COLO668 (cell line): ENCODE data around the gene ACTR3C.

Experiments
- DNase-seq: peaks from one replicate; lab custom pipeline; 2025; ENCODE audit not compliant: unreplicated experiment; lab: John Stamatoyannopoulos, UW

The ACTR3C gene

GRCh38 chr7:150359622-150360362, 36.4 kb upstream of the ACTR3C start:
- DNase-seq = no peak

GRCh38 chr7:150358988-150359621, 35.8 kb upstream of the ACTR3C start:
- DNase-seq = no peak

- DNase-seq = no peak
These were observed 35.1 kb upstream of the ACTR3C start for GRCh38 chr7:150358433-150358832.

DNA sequence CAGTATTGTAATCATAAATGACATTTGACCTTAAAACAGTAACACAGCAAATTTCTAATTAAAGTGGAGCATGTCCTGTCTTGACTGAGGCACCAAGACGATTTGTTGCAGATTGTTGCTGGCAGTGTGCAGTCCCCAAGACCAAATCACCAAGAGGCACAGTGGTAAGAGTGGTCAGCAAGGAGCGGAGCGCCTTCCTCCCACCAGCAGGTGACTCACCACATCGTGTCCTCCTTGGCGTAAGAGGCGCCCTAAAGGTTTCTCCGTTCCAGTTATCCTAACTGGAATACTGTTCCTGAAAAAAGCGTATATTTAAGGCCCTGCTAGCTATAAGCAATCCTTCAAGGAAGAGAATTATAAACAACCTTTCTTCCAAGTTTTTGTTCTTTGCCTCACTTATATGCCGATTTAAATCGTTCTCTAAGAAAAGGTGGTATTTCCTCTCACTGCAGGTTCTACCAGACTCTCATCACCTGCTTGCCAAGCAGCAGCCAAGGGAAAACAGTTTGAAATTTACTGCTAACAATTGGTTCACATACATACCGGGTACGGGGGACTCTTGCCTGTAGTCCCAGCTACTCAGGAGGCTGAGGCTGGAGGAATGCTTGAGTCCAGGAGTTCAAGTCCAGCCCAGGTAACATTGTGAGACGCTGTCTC, 34.6 kb upstream of the ACTR3C start:
- no peak for DNase-seq

DNA sequence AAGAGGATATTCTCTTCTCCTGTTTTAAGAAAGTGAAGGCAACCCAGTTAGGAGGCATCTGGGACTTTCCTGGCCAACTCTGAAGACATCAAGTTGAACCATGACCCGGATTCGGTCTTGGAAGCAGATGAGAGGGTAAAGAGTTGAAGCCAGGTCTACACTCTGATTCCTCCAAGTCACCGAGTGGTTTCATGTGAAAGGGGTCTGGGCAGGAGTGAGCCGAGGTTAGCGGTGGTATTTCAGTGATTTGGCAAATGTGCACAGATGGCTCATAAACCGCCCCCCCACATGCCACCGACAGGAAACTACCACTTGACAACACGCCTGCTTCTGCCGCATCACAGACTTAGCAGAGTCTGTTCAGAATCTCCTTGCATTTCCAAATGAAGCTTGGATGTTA, 33.9 kb upstream of the ACTR3C start:
- no peak for DNase-seq

DNA sequence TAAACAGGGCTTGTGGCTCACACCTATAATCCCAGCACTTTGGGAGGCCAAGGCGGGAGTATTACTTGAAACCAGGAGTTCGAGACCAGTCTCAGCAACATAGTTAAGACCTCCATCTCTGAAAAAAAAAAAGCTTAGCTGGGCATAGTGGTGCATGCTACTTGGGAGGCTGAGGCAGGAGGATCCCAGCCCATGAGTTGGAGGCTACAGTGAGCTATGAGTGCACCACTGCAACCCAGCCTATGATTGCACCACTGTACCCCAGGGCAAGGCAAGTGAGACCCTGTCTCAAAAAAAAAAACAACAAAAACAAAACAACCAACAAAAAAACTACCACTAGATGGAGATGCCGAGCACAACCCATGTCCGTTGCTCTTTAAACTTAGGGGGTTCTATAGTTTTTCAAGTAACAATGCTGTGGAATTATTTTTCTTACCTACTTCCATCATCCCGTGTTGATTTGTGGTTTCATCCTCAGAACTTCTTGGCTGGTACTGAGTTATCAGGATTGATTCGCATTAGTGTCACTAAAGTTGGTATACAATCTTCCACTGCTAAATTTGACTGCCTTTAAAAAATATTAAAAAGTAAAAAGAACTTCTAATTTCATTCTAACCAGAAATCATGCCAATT, 33.0 kb upstream of the ACTR3C start:
- DNase-seq = no peak

GRCh38 chr7:150355666-150356059, 32.3 kb upstream of the ACTR3C start:
- DNase-seq = no peak

DNA sequence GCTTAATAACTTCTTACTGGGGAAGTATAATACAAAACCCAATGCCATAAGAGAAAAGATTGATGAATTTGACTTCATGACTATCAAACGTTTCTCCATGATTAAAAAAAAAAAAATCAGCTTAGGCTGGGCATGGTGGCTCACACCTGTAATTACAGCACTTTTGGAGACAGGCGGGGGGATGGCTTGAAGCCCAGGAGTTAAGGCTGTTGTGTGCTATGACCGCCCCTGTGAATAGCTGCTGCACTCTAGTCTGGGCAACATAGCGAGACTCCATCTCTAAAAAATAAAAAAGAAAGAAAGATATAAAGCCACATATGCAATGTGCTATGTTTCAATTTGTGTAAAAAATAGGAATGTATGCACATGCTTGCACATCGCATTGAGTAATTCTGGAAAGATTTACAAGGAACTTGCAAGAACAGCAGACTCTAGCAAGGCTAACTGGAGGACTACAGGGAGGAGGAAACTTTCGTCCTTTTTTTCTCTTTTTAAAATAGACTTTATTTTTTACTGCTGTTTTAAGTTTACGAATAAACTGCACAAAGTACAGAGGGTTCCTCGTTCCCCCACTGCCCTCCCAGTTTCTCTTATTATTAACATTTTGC, 28.3 kb upstream of the ACTR3C start:
- DNase-seq = no peak

DNA sequence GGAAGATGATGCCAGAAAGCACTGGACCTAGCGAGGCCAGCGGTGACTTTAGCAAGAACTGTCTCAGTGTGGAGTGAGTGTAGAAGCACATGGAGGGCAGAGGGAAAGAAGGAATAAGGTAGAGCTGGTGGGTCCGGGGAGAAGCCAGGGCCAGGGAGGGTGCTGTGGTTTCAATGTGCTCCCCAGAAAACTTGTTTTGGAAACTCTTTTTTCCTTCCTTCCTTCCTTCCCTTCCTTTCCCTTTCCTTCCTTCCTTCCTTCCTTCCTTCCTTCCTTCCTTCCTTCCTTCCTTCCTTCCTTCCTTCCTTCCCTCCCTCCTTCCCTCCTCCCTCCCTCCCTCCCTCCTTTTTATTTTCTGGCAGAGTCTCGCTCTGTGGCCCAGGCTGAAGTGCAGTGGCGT, 23.6 kb upstream of the ACTR3C start:
- no peak for DNase-seq

DNA sequence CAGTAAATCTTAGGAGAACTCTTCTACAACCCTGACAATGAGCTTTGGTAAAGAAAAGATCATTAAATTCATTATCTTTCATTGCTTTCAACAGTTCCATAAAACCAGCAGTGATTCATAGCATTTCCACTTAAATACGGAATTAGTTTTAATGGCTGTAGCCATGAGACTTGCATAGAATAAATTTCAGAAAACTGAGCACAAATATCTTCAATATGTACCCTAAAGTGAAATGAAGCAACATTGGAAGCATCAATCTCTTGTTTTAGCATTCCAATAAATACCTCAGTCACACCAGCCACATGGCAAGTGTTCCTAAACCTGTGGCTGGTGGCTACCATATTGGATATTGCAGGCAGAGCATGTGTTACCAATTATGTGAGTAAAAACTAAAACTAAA, 21.7 kb upstream of the ACTR3C start:
- no peak for DNase-seq

DNA sequence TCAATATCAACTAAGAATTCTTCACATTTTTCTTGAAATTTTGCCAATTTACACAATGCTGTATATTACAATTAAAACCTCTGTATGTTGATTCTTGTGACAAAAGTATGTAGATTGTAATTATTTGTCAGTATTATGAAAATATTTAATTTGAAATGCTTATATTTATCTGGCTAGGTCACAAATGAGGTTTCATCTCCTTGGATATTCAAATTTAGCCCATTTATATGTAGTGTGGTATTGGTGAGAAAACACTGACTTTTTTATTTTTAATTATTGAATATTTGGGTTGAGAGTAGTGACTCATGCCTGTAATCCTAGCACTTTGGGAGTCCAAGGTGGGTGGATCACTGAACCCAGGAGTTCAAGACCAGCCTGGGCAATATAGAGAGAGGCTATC, 21.0 kb upstream of the ACTR3C start:
- no peak for DNase-seq

- DNase-seq = no peak
These were observed 19.9 kb upstream of the ACTR3C start for GRCh38 chr7:150343225-150343624.

DNA sequence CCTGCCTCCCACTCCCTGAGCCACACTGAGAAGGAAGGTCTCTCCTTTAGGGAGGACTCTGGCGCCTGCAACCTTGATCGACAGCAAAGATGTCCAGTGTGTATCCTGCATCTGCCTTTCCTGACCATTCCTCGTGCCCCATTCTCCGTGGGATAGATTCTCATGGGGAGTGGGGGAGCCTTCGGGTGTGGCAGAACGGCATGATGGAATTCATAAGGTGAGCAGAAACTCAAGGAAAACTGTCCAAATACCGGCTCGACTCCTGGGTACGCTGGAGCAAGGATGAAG, 18.7 kb upstream of the ACTR3C start:
- DNase-seq = no peak

DNA sequence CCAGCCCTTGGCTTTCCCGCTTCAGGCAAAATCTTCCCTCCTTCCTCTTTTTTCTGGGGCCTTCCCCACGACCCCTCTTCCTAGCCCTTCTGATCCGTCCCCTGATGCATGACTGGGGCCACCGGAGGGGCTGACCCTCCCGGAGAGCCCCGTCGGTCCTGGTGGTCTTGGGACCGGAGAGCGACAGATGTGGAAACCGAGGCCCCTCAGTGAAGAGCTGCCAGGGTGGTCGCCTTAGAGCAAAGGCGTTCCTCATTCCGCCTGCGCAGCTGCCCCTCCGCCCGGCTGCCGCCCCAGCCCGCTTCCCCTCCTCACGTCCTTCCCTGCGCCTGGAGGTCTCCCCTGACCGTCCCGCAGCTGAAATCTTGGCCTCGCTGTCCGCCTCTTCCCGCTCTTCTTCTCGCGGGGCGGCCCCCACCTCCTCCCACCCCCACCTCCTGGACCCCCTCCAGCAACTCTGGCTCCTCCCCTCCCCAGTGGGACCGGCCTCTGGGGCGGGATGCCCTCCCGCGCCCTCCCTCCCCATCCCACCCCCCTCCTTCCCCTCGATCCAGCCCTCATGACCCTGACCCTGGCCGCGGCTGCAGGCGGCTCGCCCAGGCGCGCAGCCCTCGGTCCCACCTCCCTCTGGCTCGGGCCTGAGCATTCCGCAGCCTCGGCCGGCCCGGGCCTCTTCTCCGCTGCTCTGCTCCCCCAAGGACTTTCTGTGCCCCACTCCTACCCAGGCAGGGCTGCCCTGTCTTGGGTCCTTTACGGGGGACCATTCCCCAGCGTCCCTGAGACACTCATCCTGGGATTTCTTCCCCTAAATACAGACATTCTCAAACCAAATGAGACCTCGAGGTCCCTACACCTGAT, 18.1 kb upstream of the ACTR3C start, which contains the start of gene RARRES2:
Gene RARRES2, minus strand, starts transcription at position 367 of the 858 bp plus-strand sequence. CDS start 1,020 bp downstream, outside the sequence.
- DNase-seq = no peak

GRCh38 chr7:150340875-150341262, 17.5 kb upstream of the ACTR3C start:
- no peak for DNase-seq

GRCh38 chr7:150340024-150340749, 16.8 kb upstream of the ACTR3C start:
- DNase-seq = no peak

DNA sequence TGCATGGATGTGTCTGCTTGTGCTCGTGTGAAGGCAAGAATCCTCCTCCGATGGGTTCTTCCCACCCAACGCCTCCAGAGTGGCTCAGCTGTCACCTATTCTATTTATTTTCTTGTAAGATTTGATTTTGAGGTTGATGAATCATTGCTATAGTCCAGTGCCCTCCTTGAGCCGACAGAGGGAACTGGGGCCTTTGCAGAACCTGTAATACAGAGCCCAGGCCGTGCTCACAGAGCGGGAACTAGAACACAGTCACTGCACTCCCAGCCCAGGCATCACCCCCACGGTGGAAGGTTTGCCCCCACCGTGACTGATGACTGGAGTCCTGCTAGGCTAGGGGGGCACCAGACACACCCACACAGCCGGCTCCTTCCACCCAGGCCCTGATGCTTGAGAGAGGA, 16.1 kb upstream of the ACTR3C start:
- DNase-seq = no peak

GRCh38 chr7:150338166-150338829, 15.0 kb upstream of the ACTR3C start:
- DNase-seq = no peak

- DNase-seq = no peak
These were observed 14.3 kb upstream of the ACTR3C start for GRCh38 chr7:150337659-150338081.
